HG02884 (cell line): ENCODE results near the gene RPL41.
A peak's percentile ranks its signal among the peaks of the same experiment; 100 is the strongest.

Experiments used
- ATAC-seq: cut with Tn5 transposase; IDR thresholded peaks from one replicate; pipeline ENCODE4 v1.9.1; 2021; ENCODE audit warnings: mild to moderate bottlenecking, moderate library complexity; ENCODE audit not compliant: unreplicated experiment

RPL41 gene

GRCh38 chr12:56127485-56127887 lies 11.1 kb downstream of the RPL41 start:
- ATAC-seq, result no peak

GRCh38 chr12:56127888-56128669 lies 11.6 kb downstream of the RPL41 start, which contains the start of gene ESYT1:
ESYT1 (plus strand) TSS chr12:56128267; CDS start chr12:56128320, 53 bp downstream.
- ATAC-seq, result peak; percentile 84

- no peak for ATAC-seq
Observed at GRCh38 chr12:56128670-56129205, 12.3 kb downstream of the RPL41 start.

- no peak for ATAC-seq
Observed at GRCh38 chr12:56129206-56129941, 12.9 kb downstream of the RPL41 start.

DNA sequence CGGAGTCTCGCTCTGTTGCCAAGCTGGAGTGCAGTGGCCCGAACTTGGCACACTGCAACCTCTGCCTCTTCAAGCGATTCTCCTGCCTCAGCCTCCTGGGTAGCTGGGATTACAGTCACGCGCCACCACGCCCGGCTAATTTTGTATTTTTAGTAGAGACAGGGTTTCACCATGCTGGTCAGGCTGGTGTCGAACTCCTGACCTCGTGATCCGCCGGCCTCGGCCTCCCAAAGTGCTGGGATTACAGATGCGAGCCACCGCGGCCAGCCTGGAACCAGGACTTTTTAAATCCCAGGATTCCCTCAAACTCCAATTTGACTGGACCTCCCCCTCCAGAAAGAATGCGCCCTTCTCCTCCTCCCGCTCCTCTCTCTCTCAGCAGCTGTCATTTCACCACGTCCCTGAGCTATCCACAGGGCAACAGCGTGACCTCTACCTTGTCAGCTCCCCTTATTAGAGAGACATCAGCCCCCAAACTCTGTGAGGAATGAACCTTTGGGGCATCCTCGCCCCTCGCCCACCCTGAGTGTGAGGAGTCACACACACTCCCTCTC lies 13.6 kb downstream of the RPL41 start:
- no peak for ATAC-seq

DNA sequence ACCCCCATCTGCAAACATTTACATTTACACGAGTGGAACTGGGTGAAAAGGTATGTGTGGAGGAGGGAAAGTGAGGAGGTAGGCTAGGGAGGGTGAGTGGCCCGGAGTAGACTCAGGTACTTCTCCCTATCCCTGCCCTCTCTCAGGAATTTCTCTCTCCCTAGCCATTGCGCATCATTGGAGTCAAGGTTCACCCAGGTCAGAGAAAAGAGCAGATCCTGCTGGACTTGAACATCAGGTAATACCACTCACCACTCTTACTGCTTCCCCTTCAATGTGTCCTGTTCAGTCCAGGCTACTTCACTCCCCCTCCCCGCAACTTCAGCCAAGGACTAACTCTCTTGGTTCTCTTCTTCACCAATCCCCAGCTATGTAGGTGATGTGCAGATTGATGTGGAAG lies 14.4 kb downstream of the RPL41 start:
- no peak for ATAC-seq

DNA sequence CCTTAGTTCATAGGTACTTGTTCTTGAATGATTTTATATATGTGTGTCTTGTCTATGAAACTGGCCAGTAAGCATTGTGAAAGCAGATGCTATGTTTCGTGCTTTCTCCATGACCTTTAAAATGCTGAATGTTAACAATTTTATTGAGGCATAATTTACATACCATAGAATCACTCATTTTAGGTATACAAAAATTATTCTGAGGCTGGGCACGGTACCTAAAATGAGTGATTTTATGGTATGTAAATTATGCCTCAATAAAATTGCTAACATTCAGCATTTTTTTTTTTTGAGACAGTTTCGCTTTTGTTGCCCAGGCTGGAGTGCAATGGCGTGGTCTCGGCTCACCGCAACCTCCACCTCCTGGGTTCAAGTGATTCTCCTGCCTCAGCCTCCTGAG lies 18.5 kb downstream of the RPL41 start:
- no peak for ATAC-seq

- ATAC-seq, result no peak
Observed at GRCh38 chr12:56137853-56138571, 21.6 kb downstream of the RPL41 start.

DNA sequence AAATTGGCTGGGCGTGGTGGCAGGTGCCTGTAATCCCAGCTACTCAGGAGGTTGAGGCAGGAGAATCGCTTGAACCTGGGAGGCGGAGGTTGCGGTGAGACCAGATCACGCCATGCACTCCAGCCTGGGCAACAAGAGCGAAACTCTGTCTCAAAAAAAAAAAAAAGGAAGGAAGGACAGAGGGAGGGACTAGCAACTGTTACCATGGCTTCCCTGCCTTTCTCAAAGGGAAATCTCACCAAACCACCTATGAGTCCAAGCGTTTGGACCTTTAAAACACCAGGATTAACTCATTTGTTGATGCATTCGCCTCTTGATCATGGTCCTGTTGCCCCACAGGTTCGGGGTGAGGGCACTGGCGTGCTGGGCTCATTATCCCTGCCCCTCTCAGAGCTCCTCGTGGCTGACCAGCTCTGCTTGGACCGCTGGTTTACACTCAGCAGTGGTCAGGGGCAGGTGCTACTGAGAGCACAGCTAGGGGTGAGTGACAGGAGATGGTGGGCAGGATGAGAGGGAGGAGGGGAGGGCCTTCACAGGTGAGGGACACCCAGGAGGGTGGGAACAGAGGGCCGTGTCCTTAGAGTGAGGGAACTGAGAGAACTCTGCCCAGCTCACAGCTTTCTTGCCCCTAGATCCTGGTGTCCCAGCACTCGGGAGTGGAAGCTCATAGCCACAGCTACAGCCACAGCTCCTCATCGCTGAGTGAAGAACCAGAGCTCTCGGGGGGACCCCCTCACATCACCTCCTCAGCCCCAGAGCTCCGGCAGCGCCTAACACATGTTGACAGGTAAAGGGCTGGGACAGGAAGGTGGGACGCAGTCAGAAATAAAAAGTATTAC lies 25.7 kb downstream of the RPL41 start:
- ATAC-seq, result no peak

DNA sequence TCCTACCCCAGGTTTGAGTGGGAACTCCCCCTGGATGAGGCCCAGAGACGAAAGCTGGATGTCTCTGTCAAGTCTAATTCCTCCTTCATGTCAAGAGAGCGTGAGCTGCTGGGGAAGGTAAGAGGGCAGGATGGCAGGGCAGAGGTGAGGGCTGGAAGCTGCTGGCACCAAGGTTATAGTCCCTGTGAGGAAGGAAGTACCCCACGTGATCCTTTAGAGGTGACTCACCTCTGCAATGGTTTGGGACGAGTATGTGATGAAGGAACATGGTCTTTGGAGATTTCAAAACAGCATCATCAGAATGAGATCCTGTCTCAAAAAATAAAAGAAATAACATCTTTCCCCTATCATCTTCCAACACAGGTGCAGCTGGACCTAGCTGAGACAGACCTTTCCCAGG lies 26.8 kb downstream of the RPL41 start:
- no peak for ATAC-seq

GRCh38 chr12:56143870-56144269 lies 27.4 kb downstream of the RPL41 start:
- ATAC-seq, result no peak

DNA sequence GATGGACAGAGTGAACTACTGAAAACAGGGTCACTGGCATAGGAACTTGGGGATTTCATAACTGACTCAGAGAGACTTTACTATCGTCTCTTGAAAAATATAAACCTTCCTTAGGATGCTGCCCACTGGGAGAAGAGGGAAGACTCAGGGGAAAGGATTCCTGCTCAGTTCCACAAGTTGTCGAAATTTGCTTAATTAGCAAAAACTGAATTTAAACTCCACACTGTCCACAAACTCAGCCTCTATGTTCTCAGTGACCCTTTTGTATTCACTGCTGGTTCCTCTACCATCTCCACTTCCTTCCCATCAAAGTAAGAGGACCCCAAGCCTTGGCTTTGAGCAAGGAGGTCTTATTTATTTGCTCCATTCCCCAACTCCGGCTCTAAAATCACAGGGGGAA lies 28.8 kb downstream of the RPL41 start:
- no peak for ATAC-seq

DNA sequence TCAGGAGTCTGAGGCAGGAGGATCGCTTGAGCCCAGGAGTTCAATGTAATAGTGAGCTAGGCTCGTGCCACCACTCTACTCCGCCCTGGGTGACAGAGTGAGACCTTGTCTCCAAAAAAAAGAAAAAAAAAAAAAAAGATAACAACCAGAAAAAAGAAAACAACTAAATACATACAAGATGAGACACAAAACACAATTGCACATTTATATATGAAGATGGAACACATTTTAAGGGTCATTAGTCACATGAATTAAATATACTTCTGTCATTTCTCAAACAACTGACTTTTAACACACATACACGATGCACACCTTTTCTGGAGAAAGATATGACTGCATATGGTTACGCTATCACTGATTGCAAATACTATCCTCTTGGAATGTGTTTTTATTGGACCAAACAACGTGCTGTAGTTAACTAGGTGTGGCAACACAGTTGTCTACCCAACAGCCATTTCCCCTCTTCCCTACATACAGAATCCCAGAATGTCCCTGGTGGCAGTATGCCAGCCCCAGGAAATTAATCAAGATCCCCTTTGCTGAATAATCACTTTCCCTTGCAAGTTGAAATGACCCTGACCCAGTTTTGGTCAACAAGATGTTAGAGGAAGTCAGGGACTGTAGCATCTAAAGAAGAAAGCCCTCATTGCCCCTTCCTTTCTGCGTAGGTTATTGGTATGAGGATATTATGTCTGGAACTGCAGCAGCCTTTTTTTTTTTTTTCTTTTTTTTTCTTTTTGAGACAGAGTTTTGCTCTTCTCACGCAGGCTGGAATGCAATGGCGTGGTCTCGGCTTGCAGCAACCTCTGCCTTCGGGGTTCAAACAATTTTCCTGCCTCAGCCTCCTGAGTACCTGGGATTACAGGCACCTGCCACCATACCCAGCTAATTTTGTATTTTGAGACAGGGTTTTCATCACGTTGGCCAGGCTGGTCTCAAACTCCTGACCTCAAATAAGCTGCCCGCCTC lies 30.3 kb downstream of the RPL41 start:
- ATAC-seq, result no peak

- ATAC-seq, result no peak
Observed at GRCh38 chr12:56150563-56150962, 34.1 kb downstream of the RPL41 start.

DNA sequence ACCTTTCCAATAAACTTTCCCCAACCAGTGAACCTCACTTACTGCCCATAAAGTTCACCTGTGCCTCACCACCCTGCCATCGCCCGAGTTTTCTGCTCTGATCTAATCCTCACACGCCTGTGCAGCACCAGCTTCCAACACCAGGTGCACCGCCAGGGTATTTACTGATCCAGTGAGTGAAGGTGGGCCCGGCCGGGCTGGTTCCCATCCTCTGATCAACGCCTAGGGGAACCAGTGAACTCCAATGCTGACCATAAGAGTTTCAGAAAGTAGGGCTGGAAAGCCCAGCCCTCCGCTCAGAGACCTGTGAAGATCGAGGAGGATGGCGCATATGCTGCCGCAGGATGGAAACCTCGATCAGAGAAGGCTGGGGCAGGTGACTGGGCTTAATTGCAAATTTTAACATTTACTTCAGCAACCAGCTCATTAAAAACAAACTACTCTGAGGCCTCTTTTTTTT lies 35.3 kb downstream of the RPL41 start:
- ATAC-seq, result peak; percentile 46

- peak; percentile 83 for ATAC-seq
Observed at GRCh38 chr12:56152132-56152755, 35.8 kb downstream of the RPL41 start, which contains the start of gene MYL6B. MYL6B (plus strand) TSS chr12:56152587; CDS start chr12:56153919, 1,332 bp downstream.

GRCh38 chr12:56152756-56153677 lies 36.6 kb downstream of the RPL41 start:
- no peak for ATAC-seq
